Measurements from ENCODE around the gene RASSF8.
A peak's percentile ranks its signal among the peaks of the same experiment; 100 is the strongest.

RASSF8 gene

GRCh38 chr12:26113853-26114719, 155.6 kb downstream of the RASSF8 start:
- DNase-seq, result peak; percentile 67

GRCh38 chr12:26114720-26115401, 156.4 kb downstream of the RASSF8 start:
- DNase-seq, result no peak

- no peak for DNase-seq
Measured at GRCh38 chr12:26116829-26117715, 158.6 kb downstream of the RASSF8 start.

DNA sequence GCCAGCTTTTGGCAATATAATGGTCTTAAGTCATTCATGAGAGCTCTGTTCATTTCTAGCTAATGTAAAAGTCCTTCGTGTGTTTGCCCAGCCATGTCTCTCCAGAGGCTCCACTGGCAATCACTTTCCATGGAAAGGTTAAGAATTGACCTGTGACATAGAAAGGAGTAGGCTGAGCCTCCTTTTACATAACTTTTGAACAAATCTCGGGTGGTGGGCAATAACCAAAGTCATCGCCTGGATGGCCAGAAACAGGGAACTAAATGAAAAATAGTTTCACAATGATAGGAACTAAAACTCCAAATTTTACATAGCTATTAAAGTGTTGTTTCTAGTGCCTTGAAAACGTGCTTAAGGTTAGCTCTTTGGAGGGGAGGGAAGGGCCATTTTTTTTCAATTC, 159.8 kb downstream of the RASSF8 start:
- DNase-seq, result no peak

GRCh38 chr12:26119391-26119989, 161.0 kb downstream of the RASSF8 start:
- no peak for DNase-seq

GRCh38 chr12:26120561-26121274, 162.2 kb downstream of the RASSF8 start:
- no peak for DNase-seq

GRCh38 chr12:26121323-26122060, 163.0 kb downstream of the RASSF8 start:
- DNase-seq, result no peak

DNA sequence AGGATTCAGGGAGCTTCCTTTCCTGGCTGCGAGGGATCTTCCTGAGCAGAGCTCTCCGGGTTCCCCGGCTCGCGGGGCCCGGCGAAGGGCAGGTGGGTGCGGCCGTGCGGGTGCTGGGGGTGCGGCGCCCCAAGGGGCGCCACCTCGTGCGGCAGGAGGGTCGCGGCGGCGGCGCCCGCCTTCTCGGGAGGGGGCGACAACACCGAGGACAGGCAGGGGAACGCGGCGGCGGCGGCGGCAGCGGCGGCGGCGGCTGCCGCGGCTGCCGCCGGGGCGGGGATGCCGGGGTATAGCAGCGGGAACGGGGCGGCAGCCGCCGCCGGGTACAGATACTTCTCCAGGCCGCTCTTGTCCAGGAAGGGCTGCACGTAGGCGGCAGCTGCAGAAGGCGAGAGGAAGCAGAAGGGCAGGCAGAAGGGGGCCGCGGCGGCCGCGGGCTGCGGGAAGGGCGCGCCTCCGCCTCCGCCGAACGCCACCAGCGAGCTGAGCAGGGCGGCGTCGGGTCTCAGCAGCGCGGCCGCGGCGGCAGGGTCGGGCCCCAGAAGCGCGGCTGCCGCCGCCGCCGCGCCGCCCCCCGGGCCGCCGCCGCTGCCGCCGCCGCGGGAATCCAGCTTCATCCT, 163.7 kb downstream of the RASSF8 start:
- no peak for DNase-seq

DNA sequence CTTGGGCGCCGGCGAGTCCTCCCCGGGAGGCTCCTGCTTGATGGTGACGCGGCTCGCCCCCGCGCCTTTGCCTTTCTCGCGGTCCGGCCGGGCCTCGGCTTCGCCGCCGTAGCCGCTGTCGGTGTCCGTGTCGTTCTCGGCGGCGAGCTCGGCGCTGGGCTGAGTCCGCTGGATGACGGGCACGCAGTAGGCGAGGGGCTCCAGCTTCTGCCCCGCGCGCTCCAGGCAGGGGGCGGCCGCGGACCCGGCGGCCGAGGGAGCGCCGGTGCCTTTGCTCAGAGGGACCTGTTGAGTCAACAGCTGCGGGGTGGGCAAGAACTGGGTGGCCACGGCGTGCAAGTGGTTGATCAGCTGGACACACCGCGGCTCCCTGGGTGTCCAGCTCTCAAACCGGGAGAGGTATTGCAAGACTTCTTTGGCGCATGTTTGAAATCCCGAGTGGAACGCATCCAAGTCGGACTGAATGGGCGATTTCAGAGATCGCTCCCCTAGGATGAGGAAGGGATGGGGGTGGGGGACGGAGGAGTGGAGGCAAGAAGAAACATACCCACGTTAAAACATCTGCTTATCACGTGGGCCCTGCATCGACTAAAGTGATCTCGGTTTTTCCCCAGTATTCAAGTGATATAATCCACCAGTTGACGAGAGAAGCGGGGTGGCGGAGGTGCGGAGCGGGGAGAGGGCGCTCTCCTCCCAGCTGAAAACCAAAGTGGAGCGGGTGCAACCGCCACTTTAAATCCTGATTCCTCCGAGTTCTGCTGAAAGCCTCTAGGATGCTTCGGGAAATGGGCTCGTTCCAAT, 164.4 kb downstream of the RASSF8 start:
- no peak for DNase-seq

GRCh38 chr12:26123482-26123980, 165.0 kb downstream of the RASSF8 start:
- DNase-seq, result no peak

DNA sequence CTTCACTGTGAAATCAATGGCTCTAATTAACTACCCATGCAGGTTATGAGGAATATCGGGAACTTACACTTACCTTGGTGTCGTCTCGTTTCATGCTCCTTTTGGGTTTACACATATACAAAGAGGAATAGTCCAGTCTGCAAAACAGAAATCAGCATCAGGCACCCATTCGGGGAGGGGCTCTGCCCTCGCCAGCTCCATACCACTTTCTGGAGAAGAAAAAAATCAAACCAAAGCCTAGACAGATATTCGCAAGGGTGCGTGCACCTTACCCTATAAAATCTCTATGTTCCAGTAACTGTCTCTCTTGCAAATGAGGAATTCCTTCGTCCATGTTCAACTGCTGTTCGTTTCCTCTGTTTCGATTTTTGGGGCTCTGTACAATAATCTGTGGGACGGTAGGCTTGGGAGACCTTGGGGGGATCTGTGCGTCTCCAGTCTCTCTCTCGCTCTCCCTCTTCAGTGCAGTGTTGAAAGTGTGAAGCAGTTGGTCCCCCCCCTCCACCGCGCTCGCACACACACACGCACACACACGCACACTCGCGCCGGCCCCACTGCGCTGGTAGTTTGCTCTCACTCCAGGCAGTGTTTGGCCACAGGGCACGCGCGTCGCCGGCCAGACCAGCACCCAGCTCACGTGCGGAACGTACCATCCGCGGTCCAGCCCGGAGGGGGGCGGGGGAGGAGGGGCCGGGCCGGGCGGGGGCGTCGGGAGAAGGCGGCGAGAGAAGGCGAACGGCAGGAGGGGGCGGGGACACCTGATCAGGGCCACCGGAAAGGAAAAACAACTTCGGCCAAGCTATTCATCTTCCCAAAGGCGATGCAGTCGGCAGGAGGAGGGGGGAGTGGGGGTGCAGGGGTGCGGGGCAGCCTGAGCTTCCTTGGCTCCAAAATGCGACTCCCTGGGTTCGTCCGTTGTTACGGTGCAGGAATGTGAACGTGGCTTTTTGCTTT, 166.2 kb downstream of the RASSF8 start, which contains the start of gene BHLHE41:
Gene BHLHE41, minus strand, starts transcription at position 592 of the 954 bp plus-strand sequence. Its CDS starts 258 bp downstream, at position 334.
- no peak for DNase-seq

GRCh38 chr12:26125400-26126339, 167.2 kb downstream of the RASSF8 start:
- no peak for DNase-seq

DNA sequence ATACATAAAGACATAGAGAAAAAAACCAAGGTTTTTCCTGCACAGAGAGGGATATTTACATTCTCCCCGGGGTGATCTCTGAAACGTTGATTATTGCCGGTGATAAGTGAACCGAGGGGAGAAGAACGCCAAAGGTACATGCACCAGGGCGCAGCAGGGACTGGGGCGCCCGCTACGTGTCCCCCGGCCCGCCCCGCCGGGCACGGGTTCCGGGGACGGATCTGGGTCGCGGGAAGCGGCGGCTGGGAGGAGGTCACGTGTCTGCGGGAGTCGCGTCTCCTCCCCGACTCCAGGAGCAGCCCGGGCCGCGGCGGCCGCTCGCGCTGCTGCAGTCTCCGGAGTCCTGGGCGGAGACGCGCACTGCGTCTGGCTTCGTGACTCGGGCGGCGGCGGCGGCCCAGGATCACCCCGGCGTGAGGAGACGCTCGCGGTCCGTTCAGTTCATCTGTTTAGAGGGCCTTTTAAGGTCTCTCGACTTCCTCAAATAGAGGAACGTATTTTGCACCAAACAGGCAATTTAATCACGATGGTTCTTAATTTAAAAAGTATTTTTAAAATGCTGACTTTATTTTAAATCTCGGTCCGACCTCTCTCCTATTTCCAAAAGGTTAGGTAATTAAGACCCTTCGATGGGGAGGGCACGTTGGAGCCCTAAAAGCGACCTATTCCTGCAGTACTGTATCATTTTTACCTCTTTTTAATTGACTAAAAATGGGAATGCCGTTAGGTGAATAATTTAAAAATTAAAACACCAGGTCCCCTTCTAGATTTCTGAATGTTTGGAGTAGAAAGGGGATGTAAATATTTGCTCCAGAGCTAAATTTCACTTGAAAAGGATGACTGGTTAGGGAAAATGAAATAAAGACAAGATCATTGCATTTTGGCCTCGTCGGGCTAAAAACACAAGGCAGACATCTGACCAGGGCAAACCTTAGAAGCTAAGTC, 168.1 kb downstream of the RASSF8 start:
- DNase-seq, result no peak

DNA sequence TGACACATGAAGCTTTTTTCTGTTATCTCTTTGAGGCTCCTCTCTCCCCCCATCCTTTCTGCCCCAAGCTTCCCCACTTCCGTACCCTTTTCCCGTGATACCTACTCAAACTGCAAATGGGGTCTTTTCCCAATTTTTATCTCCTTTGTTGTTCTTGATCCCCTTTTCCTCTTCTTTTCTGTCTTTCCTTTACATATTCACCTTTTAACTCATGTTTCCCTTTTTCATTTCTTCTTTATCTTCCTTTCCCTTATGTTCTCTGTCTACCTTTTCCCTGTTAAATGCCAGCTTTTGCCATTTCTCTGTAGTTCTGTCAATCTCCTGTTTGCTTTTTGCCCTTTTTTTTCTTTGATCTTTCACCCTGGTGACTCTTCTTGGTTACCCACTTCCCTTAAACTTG, 168.9 kb downstream of the RASSF8 start:
- DNase-seq, result no peak

DNA sequence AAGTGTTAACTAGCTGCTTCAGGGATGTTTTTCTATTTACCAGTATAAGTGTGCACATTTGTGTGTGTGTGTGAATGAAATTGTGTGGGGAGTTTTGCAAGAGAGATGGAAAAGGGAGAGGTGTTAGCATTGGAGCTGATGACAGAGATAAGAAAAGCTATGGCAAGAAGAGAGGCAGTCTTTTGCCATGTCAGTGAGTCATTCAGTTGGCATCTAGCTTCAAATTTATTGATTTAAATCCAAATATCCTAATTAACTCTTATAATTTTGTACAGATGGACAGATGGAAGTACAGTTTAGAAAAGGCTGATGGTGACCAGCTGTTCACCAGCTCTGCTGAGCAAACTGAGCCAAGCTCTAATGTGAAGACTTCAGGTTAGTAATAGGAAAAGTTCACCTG, 169.7 kb downstream of the RASSF8 start:
- DNase-seq, result no peak
